Fibroblast of skin of right biceps (primary cell): ENCODE measurements around the gene PRDM5.

Experiments used
- DNase-seq: peaks from one replicate; pipeline ENCODE4 v3.0.0-alpha.2; 2013

Gene PRDM5

DNA sequence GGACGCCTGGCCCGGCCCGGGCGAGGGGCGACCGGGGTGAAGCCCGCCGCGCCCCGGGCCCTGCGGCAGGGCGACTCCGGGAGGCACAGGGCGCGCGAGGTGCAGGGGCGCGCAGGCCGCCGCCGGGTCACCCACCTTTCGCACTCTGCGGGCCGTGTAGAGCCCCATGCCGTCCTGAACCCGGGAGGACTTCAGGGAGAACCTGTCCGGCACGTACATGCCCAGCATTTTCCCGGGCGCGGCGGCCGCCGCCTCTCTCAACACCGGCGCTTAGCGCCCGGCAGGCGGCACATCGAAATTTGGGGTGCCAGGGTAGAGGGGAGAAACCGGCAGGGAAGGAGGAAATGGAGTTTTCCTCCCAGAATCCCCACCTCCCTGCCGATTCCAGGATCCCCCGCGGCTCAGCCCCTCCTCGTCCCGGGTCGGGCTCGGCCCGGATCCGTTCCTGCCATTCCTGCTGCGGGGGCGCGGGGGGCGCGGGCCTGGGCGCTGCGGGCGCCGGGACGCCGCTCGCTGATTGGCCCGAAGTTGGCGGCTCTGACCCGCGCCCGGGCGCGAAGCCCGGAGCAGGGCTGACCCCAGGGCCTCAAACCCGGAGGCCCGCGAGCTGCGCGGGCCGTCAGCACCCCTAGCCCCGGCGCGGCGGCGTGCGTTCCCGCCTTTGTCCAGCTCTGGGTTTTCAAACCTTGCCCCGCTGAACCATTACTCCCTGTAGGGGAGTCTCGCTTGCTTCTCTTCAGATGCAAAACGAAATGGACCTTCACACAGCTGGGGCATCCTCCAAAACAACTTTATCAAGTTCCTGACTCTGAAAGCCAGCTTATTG lies at the start of gene PRDM5:
PRDM5 (minus strand) TSS at position 346 of the 826 bp plus-strand sequence; CDS start at position 228, 118 bp downstream.
- DNase-seq, result peak; percentile 66

DNA sequence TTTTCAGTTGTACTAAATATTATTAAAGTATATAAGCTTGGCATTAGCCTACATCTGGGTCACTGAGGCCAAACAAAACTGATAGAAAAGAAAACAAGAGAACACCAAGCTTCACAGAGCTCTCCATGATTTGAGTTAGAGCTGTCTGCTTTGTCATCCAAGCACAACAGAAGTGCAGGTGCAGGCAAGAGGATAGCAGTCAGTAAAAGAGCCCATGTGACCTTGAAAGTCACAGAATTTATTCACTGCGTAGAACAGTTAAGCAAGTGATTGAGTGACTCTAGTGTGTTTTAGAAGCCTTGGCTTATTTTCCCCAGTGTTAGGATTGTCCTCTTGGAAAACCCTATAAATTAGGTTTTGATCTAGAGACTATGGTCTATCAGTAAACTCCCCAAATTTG lies 49.4 kb upstream of the PRDM5 start:
- DNase-seq, result no peak

DNA sequence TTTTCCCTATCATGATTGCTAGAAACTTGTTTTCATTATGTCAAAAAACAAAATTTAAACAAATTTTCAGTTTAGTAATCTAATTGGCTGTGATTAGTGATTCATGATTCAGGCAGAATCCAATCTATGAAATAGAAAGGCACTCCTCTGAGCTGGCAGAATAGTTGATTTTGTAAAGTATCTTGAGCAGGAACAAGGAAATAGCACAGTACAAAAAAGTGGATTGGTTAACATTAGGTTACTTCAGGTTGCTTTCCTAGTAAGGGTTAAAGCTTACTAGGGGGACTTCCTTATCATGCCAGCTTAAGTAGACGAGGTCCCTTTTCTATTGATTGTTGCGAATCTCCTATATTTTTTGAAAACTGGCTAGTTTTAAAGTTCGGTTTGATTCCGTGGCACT lies 43.4 kb upstream of the PRDM5 start:
- DNase-seq, result no peak

DNA sequence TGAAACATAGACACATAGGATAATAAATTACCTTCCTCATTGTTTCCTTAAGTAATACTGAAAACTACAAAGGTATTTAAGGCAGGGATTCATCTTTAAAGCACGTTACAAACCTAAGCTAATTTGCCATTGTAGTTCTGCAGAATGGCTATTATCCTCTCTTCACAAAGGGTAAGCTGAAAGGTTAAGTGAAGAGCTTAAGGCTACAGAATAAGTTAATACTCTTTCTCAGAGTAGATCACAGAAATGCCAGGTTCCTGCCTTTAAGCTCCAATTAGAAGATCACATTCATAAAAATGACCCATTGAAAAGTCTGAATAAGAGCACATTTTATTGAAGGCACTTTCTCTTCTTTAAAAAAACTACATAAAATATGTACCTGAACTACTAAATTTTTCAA lies 42.1 kb upstream of the PRDM5 start:
- no peak for DNase-seq

DNA sequence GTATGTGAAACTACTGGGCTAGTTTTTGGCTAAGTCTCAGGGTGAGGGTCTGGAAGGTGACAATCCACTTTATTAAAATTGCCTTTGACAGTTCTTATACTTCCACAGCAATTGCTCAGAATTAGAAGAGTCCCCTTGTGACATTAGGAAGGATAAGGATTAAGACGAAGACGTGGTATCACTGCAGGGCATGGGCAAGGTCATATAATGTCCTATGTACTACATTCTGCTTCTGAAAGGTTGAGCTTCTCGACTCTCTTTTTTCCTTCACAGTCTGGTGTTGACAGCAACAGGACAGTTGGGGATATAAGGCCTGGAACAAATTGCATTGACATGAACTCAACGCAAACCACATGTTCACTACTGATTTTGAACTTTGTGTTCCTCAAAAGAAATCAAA lies 40.9 kb upstream of the PRDM5 start:
- no peak for DNase-seq

DNA sequence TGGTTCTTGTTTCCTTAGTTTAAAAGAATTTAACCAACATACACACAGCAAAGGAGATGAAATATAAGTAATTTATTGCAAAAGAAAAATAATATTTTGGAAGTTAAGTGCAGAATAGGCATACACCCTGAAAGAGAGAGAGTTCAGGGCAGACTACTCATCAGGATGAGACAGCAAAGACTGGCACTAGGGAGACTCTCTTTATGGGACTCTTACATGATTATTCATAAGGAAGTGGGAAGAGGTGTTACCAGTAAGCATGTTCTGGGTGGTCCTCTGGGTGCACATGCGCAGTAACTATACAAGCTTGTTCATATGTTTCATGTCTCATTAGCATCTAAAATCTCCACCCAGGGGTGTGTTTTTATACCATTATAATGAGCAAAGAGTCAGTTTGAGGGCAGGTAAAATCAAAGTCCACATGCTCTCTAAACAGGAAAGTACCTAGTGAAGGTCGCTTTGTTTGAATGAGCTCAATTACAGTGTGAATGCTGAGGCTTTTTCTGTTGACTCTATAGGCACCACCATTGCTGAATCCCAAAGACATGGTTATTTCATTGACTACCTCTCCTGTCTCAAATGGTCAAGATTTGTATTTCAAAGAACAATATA lies 38.2 kb upstream of the PRDM5 start:
- no peak for DNase-seq

DNA sequence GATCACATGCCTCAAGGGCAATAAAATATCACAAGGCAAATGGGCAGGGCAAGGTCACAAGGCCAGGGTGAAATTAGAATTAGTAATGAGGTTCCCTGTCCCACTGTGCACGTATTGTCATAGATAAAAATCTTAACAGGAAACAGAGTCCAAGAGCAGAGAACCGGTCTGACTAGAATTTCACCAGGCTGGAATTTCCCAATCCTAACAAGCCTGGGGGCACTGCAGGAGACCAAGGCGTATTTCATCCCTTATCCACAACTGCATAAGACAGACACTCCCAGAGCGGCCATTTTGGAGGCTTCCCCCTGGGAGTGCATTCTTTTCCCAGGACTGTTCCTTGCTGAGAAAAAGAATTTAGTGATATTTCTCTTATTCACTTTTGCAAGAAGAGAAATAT lies 25.9 kb upstream of the PRDM5 start:
- DNase-seq, result no peak

DNA sequence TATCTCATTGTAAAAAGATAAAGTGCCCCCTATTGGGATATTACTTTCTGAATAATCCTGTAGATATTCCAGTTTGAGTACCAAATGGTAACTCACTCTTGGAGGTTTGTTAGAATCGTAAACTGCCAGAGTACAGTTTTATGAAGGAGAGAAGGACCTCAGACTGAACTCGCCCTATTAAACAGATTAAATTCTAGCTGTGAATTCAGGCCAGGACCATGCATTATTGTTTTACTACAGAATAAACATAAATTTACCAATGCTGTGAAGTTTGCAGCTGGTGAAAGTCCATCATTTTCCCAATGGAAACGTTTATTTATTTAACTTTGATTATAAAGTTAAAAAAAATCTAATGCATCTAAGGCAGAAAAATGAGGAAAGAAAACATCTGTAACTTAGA lies 20.2 kb upstream of the PRDM5 start:
- DNase-seq, result no peak

DNA sequence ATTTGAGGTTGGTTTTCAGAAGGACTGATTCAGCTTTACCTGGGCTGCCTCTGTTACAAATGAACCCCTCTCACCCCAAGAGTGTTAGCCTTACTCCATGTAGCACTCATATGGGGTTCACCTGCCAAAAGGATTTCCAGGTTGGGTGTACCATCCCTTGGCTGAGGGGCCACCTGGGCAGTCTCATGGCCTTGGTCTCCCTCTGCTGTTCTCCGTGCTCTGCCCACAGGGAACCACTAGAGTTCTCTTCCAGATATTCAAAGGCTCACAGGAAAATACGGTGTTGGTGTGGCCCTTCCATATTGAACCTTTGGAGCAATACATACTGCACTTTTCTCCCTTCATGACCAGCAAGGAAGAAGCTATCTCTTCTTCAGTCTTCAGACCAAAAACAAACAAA lies 18.0 kb upstream of the PRDM5 start:
- DNase-seq, result no peak

DNA sequence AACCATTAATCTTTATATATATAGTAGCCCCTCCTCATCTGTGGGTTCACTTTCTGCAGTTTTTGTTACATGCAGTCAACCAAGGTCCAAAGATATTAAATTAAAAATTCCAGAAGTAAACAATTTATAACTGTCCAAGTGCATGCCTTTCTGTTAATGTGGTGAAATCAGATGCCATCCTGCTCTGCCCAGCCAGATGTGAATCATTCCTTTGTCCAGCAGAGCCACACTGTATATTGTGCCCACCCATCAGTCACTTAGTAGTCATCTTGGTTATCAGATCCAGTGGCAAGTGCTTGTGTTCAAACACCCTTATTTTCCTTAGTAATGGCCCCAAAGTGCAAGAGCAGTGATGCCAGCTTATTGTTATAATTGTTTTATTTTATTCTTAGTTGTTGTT lies 17.2 kb upstream of the PRDM5 start:
- DNase-seq, result no peak

DNA sequence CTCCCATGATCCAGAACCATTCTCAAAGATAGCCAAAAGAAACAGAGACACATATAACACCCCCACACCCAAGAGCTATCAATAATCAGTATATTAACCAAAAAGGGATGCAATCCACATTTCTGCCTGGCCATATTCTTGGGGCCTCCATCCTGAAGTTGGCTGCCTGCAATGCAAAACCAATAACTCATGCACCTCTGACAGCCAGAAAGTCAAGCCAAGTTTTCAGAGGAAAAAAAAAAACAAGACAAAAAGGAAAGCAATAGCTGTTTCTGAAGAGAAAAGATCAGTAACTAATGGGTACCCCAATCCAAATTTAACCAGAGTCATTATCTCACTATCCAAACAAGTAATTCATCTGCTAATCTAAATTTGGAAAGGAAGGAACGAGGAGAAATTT lies 7.3 kb upstream of the PRDM5 start:
- DNase-seq, result no peak

DNA sequence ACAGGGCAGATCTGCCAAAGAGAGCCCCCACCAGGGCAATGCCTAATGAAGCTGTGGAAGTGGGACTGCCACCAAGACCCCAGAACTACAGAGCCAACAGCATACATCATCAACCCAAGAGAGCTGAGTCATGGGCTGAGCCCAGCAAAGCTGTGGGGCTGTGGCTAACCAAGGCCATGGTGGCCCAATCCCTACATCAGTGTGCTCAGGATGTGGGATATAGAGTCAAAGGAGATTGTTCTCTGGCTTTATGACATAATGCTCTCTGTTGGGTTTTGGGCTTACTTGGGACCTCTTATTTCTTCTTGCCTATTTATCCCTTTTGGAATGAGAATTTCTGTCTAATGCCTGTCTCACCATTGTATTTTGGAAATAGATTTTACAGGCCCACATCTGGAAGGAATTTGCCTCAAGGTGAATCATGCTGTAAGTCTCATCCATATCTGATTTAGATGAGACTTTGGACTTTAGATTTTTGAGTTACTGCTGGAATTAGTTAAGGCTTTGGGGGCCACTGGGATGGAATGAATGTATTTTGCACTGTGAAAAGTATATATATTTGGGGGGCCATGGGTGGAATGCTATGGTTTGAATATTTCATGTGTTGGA lies 5.4 kb upstream of the PRDM5 start:
- DNase-seq, result peak; percentile 65

DNA sequence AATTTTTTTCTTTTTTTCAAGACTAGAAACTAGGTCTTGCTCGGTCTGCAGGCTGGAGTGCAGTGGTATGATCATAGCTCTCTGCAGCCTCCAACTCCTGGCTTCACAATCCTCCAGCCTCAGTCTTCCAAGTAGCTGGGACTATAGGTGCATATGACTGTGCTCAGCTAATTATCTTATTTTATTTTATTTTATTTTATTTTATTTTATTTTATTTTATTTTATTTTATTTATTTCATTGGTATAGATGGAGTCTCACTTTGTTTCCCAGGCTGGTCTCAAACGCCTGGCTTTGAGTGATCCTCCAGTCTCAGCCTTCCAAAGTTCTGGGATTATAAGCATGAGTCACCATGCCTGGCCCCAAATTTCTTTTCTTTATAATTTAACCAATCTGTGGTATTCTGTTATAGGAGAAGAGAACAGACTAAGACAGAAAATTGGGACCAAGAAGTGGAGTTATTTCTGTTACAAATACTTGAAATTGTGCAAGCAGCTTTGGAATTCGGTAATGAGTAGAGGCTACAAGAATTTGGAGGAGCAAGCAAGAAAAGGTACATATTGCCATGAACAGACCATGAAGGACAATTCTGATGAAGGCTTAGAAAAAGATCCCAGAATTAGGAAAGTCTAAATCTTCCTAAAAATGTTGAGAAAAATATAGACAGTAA lies 4.0 kb upstream of the PRDM5 start:
- peak; percentile 47 for DNase-seq

DNA sequence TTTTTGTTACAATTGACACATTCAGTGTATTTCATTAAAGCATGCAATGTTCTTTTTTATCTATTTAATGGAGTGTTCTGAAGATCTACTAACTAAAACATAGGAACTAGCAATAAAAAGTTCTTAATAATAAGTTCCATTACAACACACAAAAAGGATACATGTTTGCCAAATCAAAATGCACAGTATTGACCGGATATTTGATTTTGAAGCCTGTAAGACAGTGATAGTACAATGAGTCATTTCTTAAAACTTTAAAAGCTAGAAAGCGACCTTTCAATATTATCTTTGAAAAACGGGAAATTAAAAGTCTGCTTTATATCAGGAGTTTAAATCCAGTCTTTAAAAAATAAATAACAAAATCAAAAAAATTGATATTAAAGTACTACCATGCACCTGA lies 2.4 kb upstream of the PRDM5 start:
- DNase-seq, result no peak

DNA sequence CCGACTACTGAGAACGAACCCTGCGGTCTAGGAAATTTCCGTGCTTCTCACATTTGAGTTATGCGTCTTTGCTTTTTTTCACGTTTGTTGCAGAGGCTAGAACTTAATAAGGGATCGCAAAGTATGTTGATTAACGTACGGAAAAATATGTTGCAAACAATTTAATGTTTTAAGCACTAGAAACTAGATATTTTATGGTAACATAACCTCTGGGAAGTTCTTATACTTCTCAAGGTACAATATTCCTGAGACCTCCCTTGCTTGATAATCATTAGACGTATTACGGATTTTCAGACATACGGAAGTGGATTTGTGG lies 639 bp upstream of the PRDM5 start:
- no peak for DNase-seq

DNA sequence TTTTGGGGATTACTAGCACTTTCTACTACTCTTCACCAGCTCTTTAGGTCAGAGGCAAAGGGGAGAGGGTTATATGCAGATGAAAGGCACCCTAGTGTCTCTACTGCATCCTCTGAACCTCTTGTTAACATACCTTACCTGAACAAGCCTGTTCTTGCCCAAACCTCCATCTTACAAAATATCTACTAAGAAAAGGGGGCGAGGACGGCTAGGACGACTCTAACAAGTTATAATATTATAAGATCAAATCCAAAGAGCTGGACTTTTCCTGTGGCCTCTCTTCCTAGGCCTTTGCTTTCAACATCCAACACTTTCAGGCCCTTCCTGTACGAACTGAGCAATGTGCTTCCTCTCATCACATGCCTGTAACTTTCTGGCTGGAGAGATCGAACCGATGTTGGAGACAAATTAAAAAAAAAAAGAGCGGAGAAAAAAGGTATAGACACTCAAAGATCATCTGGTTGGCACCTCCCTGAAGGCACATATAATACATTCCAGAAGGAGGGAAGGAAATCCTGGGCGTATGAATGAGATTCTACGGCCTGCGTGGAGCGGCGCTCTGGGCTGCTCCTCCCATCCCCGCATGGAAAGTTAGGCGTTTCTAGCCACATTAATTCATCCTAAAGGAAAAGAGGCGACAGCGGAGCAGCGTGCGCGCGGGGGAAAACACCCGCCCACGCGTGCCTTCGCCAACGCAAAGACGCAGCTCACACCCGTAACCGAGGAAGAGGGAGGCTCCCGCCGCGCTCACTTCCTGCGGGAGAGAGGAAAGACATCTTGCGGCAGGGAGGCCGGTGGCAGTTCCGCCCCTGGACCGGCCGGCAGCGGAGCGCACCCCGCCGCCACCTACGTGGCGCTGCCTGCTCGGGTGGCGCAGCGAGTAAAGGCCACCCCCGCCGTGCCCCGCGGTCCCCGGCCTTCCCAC lies 808 bp downstream of the PRDM5 start:
- peak; percentile 79 for DNase-seq

DNA sequence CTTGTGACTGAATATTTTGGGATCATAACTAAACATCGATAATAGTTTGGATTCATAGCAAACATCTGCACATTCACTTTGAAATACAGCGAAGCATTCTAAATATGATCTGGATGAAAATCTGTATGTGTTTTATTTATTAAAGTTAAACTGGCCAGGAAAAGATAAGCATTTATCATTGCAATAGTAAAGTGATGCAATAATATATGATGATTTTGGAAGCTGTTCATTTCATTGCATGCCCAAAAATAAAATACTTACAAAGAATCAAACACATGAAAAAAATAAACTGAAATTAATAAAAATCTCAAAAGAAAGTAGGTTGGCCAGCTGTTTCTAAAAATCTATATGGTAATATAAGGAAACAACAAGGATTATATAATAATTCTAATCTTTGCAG lies 1.9 kb downstream of the PRDM5 start:
- DNase-seq, result no peak

DNA sequence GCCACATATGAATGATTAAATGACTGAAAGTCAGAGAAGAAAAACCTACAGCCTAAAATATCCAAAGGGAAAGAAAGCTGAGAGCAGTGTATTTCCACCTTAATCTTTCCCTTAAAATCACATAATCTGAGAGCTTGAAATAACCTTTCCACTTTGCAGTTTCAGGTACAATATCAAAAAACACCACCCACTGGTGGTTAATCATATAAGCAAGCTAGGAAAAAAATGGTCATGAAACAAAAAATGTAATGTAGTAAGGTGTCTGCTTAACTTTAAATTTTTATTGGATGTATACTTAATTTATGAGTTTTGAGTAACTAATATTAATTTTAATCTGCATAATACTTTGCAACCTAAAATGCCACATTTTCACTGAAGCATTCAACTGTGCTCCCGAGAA lies 3.2 kb downstream of the PRDM5 start:
- DNase-seq, result no peak

DNA sequence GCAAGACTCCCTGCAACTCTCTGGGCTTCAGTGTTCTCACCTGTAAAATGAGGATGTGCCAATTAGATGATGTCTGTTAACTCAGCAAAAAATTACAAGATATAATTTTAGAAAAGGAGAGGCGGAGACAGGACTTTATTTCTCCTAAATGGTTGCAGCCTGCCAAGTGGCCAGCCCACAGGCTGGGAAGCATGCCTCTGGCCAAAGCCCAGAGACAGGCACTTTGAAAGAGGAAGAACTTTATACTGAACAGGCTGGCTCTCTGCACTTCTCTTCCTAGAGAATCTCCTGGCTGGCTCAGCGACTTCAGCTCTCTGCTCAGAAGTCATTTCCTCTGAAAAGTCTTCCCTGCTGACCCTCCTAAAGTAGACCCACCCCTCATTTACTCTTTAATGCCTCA lies 3.7 kb downstream of the PRDM5 start:
- no peak for DNase-seq

DNA sequence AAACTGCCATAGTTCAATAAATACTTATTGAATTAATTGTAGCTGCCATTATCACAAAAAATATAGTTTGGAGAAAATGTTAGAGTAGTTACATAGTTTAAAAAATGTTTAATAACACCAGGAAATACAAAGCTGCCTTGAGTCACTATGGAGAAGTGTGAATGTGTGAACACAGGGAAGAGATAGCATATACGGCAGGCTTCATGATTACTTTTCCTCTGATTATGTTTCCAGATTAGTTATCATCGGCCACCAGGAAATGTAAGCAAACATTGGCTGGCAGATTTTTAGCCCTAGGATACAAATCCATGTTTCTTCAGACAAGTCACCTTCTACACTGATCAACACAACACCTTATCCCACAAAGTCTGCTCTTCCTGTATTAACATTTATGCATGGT lies 4.4 kb downstream of the PRDM5 start:
- no peak for DNase-seq

DNA sequence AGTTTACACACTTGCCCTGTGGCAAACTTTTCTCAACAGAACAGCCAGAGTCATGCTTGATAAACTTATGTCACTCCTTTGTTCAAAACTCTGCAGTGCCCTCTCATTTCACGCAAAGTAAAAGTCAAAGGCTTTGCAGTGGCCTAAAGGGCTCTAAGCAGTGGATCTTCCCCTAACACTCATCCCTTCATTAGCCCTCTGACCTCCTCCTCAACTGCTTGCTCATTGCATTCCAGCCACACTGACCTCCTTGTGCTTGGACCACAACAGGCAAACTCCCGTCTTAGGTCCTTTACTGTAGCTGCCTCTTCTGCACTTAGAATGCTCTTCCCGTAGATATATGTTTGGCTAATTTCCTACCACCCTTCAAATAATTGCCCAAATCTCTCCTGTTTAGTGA lies 5.6 kb downstream of the PRDM5 start:
- no peak for DNase-seq

DNA sequence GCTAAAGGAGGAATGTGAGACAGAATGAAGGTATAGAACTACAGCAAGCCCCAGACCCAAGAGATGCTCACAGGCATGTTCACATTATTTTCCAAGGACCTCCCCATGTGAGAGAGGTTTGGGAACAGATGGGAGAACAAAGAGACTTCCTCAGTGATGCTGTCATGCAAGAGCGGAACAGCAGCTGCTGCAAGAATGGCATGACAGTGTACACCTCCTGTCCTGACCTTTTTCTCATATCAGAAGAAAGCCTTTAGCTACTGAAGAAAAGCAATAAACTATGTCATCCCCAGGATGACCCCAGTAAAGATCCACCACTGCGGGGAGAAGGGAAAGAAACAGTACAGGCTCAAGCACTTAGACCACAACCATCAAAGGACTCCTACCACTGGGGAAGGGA lies 7.2 kb downstream of the PRDM5 start:
- DNase-seq, result no peak

DNA sequence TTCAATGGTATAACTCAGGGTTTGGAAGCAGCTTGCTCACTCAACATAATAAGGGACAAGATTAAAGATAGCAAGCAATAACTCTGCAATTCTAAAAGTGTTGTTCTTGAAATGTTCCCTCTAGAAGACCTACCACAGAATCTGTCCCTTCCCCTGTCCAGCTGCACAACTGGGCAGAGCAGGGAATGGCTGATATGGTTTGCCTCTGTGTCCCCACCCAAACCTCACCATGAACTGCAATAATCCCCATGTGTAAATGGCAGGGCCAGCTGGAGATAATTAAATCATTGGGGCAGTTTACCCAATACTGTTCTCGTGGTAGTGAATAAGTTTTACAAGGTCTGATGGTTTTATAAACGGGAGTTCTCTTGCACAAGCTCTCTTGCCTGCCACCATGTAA lies 19.1 kb downstream of the PRDM5 start:
- DNase-seq, result no peak
